Dedifferentiated amniotic fluid mesenchymal stem cell (primary cell): ENCODE results near the gene KCNIP2.
"Not testable (repeated sequence)": the region's sequence is repeated elsewhere in the genome, so short reads cannot be mapped to it uniquely, and the experiment has no call there.

Experiments used
- DNase-seq: peaks from one replicate; pipeline ENCODE4 v3.0.0-alpha.2; 2016; ENCODE audit errors: extremely low spot score

KCNIP2 gene

DNA sequence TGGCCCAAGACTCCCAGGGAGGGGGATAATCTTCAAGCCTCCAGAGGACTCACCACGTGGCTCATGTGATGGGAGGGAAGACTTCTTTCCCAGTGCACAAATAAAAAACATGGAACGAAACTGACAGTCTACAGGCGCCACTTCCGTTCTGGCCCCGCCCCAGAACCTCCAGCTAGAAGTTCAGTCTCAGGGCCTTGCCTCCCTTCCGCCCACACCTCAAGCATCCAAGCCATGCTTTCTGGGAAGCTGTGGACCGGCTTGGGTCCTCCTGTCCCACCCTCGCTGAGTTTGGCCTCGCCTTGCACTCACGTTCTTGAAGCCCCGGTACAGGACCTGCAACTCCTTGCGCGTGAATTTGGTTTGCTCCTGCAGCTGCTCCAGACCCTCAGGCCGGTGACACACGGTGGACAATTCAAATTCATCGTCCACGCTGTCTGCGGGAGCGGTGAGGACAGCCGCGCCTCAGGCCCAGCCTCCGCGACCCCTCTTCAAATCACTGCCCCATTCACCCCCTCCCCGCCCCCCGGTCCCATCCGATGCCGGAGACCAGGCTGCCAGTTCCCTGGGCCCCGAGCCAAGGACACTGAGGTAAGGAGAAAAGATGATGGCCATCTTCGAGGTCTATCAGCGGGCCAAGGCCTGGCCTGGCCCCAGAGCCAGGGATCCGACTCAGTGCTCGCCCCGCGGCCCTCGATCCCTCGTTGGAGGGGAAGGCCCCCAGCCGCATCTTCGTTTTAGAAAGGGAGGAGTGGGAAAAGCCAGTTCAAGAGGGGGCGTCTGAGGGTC is 14.6 kb downstream of the KCNIP2 start:
- DNase-seq = no peak

DNA sequence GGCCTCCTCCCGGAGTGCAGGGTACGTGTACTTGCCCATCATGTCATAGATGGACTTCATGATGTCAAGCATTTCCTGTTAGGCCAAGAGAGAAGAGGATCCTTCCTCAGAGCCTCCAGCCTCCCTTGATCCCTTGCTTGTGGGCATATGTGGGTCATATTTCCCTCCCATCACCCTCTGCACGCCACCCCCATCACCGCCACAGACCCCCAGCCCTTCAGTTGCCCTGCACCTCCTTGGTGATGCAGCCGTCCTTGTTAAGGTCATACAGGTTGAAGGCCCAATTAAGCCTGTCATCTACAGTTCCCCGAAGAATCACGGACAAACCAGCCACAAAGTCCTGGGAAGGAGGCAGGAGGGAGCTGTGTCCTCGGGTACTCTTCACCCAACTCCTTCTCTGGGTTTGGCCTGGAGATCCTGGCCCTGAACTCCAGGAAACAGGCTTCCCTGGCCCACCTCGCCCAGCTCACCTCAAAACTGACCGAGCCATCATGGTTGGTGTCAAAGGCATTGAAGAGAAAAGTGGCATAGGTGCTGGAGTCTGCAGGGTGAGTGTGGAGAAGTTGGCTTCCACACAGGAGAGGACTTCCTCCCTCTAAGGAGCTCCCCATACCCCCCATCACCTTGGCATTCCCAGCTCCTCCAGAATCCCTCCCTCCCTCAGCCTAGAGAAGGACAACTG is 15.5 kb downstream of the KCNIP2 start:
- no peak for DNase-seq

DNA sequence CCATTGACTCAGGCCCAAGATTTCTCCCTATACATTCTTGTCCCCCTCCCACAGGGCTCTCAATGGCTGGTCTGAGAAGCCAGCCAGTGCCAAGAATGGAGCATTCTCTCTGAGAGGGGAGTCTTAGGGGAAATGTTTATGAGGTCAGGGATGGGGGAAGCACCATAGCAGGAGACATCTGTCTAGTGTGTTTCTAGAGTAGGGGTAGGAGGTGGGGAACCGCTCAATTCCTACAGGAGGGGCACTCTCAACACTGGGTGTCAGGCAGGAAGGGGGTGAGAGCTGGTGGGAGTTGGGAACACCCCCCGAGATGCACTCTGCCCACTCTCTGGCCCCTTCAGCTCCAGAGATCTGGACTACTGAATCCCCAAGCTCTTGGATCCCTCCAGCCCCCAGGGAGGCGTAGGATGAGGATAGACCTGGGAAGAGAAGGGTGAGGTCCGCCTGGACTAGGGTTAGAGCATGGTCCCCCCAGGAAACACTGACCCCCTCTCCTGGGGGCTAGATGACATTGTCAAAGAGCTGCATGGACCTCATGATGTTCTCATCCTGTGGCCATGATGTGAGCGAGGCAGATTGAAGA is 16.7 kb downstream of the KCNIP2 start:
- no peak for DNase-seq

DNA sequence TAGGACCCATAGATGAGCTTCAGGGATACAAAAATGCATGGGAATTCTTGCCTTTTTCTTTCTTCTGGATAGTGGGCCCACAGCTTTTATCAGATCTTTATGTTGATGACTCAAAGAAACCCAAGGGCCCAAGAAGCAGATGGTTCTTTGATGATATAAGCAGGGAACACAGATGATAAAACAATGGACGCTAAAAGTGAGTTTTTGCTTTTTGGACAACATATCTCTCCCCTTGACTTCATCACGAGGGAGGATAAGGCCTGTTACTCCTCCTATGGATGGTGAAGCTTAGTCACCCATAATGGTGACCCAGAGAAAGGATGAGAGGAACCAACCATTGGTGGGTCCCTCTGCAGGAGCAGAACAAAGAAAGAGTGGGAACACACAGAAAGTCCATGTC is 18.9 kb downstream of the KCNIP2 start:
- DNase-seq = no peak

DNA sequence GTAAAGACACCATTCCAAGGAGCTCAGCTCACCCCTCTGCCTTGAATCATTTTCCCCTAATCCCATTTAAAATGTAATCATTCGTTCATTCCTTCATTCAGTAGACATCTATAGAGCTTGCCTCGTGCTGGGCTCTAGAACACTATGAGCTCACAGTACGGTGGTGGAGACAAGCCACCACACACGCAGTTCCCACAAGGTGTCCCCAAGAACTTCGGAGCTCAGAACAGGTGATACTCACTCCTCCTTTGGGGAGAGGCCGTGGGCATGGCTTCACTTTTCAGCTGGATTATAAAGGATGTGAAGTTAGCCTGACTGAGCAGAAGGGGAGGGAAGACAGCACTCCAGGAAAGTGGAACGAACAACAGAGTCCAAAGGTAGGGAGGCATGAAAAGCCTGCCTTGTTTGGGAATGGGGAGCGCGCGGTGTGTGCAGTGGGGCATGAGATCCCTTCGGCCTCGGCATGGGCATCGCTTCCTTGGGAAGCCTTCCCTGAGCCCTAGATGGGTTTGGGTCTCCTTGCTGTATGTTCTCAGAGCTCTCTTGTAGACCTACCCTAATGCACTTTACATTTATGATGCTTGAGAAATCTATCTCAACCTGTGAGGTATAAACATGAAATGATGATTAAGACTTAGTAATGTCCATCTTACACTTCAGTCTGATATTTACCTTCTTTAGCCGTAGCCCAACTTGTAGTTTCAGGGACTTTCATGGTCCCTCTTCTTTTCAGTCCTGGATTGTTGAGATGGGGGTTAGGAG is 24.5 kb downstream of the KCNIP2 start:
- no peak for DNase-seq

DNA sequence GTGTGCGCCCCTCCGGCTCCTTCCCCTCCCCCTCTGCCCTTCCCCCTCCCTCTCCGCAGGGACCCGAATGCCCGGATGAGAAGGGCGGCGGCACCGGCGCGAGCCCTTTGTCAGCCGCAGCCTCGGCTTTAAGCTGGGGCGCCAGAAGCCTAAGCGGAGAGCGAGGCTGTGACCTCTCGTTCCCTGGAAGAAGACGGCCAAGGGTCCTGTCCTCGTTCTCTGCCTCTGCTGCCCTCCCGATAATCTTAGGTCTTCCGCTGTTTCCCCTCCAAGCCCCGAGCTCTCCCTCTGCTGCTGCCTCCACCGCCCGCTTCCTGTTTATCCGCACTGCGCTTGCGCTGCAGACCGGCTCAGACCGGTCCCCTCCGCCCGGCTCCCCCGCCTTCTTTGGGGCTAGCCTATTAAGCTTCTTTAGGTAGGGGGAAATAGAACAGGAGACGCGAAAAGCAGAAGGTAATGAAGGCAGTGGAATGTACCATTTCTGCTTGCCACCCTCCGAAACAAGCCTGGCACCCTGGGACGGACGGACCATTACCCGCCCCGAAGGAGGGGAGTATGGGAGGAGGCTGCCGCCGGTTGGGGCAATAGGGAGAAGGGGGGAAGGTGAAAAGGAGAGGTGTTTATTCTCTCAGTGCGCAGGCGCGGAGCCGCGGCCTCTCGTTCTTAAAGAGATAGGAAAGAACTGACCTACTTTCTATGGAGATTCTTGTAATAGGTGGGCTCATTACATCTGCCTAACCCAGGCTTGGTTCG is 25.3 kb downstream of the KCNIP2 start, which contains the start of gene OGA:
Gene OGA (minus strand): TSS at position 326 of the 753 bp plus-strand sequence. CDS start 422 bp downstream, outside the sequence.
- peak; percentile 99 for DNase-seq

DNA sequence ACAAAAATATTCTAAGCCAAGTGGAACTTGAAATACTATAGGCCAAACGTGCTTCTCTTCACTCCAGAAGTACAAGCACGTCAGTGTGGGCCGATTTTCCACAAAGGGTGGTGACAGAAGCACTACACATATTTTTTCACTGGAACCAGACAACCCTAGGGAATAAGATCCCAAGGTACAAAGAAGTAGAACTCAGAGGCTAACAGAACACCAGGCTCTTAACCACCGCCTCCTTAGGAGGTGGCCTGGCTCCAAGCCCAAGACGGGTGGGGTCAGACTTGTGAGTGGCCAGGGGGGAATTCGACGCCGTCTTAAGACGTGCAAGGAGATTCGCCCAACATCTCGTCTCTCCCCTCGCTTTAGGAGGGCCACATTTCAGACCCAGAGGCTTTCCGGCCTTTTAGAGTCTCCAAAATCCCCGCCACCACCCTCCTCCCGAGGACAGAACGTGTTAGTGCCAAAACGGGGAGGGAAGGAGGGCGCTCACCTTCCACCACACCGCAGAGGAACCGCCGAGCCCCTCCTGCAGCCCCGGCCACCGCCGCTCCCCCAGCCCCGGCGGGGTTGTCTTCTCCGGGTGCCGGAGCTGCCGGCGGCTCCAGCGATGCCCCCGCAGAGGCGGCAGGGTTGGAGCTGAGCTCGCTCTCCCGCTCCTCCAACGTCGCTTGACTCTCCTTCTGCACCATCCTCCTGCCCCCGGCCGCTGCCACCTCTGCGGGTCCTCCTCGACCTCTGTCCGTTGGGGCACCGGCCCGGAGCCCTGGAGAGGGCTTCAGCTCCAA is 26.1 kb downstream of the KCNIP2 start:
- DNase-seq = peak; percentile 84

DNA sequence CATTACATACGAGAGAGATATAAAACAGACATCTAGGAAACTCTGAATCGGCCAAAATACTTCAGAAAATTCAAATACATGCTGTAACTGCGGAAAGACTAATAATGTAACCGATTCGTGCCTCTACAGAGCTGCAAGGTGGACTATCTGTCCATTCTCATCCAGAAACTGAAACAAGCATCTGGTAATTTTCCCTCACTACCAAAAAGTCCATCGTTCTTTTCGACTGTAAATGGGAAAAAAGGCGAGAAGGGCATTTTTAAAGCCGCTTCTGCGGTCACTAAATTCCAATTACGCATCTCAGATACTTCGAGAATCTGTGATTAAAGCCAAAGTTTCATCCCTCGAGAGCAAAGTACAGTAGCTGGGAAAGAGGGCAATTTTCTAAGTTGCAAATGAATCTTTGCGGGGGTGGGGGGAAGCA is 26.7 kb downstream of the KCNIP2 start:
- DNase-seq = no peak

DNA sequence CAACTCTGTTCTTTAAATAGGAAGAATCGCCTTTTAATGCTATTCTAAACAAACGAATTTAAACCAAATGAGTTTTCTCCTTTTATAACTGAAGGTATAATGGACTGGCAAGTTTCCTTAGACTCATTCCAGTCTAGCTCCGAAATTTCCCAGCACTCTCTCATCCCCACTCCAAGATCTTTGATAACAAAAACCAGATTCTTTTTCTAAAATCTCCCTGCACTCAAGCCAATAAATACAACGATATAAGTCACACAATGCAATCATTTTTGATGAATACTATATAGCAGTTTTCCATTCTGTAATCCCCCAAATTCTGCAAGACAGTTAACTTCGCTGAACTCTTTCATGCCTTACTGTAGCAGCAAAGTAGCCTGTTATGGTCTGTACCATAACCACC is 27.2 kb downstream of the KCNIP2 start:
- DNase-seq = no peak

DNA sequence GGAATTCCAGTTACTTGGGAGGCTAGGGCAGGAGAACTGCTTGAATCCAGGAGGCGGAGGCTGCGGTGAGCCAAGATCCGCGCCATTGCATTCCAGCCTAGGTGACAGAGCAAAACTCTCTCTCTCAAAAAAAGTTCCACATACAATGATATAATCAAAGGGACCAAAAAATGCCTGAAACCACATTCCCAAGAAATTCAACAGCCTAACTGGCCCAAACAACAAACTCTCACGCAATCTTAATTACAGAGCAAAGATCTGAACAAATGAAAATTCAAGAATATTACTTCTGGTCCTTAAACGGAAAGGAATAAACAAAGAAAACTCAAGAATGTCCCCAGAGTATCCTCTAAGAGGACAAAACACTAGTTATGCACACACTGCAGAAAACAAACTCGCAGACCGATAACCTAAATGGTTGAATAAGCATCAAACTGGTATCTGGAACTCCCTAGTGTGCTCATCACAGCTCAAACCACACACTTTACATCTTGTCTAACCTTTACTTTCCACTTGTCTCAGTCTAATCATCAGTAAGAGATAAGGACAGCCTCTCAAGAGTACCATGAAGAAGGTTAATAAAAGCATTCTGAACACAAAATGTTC is 29.0 kb downstream of the KCNIP2 start:
- no peak for DNase-seq

DNA sequence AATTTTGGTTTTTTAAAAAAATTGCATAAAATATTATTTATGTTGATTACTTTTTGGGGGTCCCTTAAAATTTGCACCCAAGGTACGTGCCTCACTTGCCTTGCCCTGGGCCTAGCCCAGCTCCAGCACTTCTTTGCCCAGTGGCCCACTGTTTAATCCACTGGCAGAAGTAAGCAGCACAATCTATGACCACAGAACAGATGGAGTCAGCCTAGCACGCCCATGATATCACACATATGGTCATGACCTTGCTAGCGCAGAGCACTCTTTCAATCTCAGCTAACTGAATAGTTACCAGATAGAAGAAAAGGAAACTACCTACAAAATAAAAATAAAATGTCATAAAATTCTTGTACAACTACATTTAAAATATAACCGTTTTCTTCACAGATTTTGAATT is 31.0 kb downstream of the KCNIP2 start:
- no peak for DNase-seq

DNA sequence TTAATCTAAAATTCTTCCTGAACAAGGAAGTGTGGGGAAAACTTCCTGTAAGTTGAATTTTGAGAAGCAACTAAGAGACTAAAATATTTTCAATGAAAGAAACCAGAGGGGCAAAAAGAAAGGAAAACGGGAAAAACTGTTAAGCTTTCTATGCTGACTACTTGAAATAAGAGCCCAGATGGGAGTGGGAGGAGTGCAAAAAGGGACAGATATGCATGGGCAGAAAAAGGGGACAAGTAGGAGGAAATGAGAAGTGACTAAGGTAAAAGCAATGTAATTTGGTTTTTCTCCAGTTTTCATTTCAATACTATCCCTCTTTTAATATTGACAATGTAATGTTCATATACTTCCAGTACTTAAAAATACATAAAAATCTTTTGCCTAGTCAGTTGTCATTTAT is 36.4 kb downstream of the KCNIP2 start:
- DNase-seq = no peak

DNA sequence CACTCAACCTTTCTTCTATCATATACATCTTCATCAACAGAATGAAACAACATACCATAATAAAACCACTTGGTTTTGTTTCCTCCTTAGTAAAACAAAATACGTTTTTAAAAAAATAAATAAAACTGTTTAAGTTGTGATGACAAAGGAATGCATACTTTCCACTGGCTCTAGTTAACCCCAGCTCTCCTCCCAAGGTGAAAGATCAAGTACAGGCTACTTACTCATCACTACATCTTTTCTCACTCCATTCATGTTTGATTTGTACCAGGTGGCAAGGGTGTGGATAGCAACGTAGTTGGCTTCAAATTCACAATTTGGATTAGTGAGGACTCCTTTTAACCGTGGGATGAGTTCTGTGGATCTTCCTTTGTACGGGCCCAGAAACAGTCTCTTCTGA is 40.1 kb downstream of the KCNIP2 start:
- DNase-seq = no peak

DNA sequence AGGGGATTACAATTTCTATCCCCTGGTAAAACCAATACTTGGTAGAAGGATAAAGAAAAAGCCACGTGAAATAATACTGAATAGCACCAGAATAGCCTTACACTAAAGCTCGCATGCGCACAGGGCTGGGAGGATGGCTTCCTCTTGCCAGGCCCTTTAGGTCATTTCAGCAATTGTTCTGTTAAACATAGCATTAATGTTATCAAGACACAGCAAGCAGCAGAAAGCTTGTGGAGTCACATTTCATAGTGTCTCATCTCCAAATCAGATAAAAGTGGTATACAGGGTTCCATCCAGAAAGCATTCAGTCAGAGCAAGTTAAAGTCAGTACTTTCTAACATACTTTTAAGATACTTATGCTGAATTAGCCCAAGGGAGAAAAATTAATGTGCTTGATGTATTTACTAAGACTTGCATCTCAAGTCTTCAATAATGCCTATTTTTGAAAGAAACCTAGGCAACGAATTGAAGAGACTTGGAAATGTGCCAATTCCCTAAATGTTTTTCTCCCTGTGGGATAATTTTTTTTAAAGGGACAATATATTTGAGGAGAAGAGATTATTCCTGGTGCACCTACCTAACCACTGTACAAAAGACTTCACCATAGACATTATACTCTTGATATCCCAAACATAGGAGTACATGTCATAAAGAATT is 46.1 kb downstream of the KCNIP2 start:
- no peak for DNase-seq

DNA sequence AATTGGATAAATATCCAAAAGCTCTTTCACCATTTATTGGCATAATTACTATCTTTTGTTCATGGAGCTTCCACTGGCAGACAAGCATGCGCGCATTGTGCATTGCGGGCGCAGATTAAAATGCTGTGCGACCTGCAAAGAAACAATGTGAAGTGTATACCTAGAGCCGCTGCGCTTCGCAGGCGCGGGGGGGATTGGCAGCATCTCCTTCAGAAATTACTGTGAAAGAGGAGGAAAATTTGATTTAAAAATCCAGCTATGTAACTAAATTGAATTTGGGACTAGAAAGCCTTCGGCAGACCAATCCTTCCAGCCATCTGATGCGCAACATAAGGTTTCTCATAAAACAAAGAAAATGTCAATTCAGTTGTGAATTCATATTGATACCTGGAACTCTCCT is 50.1 kb downstream of the KCNIP2 start:
- DNase-seq = no peak

DNA sequence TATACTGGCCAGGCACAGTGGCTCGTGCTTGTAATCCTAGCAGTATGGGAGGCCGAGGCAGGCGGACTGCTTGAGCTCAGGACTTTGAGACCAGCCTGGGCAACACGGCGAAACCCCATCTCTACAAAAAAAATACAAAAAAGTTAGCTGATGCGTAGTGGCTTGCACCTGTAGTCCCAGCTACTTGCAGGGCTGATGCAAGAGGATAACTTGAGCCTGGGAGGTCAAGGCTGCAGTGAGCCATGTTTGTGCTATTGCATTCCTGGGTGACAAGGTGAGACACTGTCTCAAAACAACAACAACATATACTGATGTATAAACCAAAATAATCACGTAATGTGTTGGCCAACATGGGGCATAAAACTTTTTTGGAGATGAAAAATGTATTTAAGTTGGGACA is 53.9 kb downstream of the KCNIP2 start:
- DNase-seq = no peak

DNA sequence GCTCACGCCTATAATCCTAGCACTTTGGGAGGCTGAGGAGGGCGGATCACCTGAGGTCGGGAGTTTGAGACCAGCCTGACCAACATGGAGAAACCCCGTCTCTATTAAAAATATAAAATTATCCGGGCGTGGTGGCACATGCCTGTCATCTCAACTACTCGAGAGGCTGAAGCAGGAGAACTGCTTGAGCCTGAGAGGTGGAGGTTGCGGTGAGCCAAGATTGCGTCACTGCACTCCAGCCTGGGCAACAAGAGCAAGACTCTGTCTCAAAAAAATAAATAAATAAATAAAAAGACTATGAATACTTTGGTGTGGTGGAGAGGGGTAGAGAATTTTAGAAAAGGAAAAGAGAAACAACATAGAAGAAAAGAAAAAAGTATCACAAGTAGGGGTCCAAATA is 54.4 kb downstream of the KCNIP2 start:
- not testable (repeated sequence) for DNase-seq

DNA sequence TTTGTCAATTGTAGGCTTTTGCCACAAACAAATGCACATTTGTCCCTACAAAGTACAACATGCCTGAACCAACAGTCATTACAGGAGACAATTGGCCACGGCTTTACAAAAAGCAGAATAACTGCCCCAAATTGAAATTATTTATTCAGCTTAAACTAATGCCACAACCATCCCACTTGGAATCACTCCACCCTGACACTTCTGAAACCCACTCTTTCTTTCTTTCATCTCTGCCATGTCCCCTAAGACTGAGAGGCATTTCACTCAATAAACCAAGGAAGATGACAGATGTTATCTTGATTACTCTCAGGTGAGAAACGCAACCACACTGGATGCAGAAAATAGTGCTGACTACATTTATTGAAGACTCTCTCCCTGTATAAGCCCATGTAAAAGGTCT is 57.8 kb downstream of the KCNIP2 start:
- DNase-seq = no peak

DNA sequence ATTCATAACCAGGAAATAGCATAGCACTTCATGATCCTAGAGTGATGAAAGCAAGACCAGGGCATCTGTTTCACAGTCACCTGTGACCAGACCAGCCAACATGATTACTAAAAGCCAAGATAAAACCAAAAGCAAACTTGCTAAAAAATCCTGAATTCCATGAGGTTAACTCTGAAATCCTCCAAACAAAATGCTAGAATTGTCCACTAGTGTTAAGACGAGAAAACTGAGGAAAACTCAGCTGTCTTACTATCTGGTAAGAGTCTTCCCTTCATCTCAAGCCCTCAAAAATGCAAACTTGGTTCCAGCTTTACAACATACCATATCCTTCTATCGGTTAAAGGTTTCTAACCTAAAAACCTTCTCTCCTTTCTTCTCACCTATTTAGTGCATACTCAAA is 59.0 kb downstream of the KCNIP2 start:
- DNase-seq = no peak

DNA sequence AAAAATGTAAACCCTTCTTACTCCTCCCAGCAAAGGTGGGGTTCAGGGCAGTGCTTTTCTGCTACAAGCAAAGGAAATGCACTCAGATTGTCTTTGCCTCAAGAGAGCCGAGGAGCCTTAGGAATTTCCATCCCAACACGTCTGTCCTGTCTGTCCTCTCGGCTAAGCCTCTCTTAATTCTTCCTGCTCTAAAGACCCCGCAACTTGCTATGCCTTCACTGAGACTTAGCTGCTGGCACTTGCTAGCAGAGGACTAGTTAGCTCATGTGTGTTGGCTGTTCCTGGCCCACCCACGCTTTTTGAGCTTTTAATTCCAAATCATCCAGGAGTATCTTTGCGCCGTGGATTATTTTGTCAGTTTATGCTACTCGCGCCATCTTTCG is 59.9 kb downstream of the KCNIP2 start:
- no peak for DNase-seq
